Erythroblast (primary cell): Measurements from ENCODE around the gene ARMH3.

Experiments
- GATA1 ChIP-seq: IDR thresholded peaks from 2 replicates; pipeline ENCODE4 v1.6.1; 2011; ENCODE audit warnings: low read depth, mild to moderate bottlenecking, control low read depth, low read length, moderate library complexity
- POLR2A ChIP-seq: IDR thresholded peaks from 2 replicates; pipeline ENCODE4 v1.6.1; 2011; ENCODE audit warnings: mild to moderate bottlenecking, low read length

DNA sequence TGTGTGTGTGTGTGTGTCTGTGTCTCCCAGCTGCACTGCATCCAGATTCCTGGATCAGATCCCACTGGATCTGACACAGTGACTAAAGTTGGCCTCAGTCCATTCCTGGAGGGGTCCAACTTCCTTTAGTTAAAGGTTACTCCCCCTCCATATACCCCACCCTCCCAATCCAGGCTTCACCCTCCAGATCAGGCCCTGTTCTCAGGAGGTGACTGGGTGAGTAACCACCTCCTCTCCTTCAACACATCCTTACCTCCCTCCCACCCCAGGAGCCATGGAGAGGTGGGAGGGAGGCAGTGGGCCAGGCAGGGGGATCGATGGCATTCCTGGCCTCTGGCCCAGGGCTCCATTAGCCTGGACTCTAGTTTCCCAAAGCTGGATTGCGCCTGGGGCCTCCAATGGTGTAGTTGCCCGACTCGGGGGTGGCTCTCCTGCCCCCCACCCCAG, 223.6 kb downstream of the ARMH3 start:
- TF ChIP-seq POLR2A (no peak), GATA1 (no peak)
